DOHH2 (cell line): ENCODE measurements around the gene PTPN4.

Experiments used
- EZH2phosphoT487 ChIP-seq: fragments of 200-600 bp; sonication (generic); IDR thresholded peaks from 2 replicates; pipeline ENCODE4 v1.6.1; 2017; ENCODE audit warnings: borderline replicate concordance, mild to moderate bottlenecking, antibody characterized with exemption, low read length, moderate library complexity, mixed read lengths
- TF ChIP-seq, protein P1 (sequence below): fragments of 200-600 bp; sonication (generic); IDR thresholded peaks from one replicate; pipeline ENCODE4 v1.5.1; 2014; ENCODE audit warnings: antibody characterized with exemption, mild to moderate bottlenecking, low read depth, low read length; ENCODE audit not compliant: poor library complexity, severe bottlenecking

DNA sequence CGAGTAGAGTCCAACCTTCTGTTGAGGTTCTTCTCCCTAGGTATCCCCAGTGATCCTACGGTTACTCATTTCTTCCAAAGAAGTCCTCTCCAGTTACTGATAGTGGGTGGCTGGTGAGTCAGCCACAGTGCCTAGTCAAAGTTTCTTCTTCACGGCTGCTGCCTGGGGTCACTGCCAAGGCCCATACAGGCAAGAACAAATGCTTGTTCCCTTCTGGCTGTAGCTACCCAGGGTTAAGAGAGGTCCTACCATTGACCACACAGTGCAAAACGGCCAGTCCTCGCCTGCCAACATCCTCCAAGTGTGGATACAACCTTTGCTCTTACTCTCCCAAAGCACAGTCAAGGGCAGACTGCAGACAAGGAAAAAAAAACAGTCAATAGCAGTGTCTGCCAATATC lies 2.9 kb upstream of the PTPN4 start:
- TF ChIP-seq, protein P1, sequence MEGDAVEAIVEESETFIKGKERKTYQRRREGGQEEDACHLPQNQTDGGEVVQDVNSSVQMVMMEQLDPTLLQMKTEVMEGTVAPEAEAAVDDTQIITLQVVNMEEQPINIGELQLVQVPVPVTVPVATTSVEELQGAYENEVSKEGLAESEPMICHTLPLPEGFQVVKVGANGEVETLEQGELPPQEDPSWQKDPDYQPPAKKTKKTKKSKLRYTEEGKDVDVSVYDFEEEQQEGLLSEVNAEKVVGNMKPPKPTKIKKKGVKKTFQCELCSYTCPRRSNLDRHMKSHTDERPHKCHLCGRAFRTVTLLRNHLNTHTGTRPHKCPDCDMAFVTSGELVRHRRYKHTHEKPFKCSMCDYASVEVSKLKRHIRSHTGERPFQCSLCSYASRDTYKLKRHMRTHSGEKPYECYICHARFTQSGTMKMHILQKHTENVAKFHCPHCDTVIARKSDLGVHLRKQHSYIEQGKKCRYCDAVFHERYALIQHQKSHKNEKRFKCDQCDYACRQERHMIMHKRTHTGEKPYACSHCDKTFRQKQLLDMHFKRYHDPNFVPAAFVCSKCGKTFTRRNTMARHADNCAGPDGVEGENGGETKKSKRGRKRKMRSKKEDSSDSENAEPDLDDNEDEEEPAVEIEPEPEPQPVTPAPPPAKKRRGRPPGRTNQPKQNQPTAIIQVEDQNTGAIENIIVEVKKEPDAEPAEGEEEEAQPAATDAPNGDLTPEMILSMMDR = no peak
- no peak for TF ChIP-seq EZH2phosphoT487
